Nucleus accumbens (tissue), 56 donors: ENCODE data around the gene GAA.
"Not testable (repeated sequence)": the region's sequence is repeated elsewhere in the genome, so short reads cannot be mapped to it uniquely, and the experiment has no call there.

Source experiments
- DNase-seq, 56 donors: peaks; one replicate each; lab custom pipeline; 2025; lab: John Stamatoyannopoulos, UW

Gene GAA

DNA sequence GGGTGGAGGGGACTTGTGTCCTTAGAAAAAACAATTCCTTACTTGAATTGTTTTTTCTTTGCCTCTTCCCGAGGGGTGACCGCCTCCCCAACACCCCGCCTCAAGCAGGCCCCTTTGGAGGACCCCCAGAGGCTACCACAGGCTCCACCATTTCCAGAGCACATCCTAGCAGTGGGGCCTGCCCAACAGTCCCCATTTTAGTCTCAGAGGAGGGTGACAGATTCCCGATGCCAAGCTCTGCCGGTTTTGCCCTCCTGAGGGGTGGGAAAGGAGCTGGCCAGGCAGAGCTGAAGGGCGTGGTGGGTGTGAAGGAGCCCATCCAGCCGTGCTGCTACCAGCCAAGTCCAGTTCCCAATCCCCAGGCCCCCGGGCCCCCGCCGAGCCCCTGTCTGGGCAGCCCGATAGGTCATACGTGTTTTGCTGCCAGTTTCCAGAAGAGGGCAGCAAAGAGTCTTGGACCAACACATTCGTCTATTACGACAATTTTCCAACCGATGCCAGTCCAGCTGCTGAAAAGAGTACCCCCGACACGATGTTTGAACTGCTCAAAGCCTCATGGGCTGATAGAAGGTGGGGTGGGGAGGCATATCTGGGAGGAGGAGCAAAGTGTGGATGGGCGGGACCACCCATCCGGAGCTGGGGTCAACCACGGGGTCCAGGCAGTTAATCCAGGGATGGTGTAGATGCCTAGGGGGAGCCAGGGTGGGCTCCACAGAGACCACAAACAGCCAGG lies 18.8 kb upstream of the GAA start:
- peak in 33 of 56 donors; percentile 3 to 63 (median 26) for DNase-seq

GRCh38 chr17:80083136-80083661 lies 18.2 kb upstream of the GAA start:
- no peak for DNase-seq

DNA sequence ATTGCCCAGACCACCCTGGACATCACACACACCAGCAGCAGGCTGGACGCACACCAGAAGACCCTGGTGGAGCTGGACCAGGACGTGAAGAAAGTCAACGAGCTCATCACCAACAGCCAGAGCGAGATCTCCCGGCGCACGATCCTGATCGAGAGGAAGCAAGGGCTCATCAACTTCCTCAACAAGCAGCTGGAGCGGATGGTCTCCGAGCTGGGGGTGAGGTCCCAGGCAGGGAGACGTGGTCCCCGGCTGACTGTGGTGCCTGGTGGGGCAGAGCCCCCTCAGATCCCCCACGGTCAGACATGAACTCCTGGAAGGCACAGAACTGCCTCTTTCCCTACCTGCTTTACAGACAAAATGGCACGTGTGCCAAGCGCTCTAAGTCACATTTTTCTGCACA lies 16.6 kb upstream of the GAA start:
- DNase-seq: no peak

DNA sequence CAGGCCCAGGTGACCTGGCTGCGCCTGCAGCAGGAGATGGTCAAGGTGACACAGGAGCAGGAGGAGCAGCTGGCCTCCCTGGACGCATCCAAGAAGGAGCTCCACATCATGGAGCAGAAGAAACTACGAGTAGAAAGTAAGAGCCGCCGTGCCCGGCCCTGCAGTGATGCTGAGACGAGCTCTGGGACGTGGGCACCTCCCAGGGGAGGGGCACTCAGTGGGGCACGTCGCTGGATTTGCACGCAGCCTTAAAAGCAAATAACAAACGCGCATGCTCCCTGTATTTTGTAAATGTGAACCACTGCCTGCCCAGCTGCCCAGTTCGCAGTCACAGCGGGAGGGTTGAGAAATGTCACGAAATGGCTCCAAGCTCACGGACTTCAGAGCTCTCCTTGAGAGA lies 15.3 kb upstream of the GAA start:
- no peak for DNase-seq

GRCh38 chr17:80086616-80087015 lies 14.8 kb upstream of the GAA start:
- no peak for DNase-seq

DNA sequence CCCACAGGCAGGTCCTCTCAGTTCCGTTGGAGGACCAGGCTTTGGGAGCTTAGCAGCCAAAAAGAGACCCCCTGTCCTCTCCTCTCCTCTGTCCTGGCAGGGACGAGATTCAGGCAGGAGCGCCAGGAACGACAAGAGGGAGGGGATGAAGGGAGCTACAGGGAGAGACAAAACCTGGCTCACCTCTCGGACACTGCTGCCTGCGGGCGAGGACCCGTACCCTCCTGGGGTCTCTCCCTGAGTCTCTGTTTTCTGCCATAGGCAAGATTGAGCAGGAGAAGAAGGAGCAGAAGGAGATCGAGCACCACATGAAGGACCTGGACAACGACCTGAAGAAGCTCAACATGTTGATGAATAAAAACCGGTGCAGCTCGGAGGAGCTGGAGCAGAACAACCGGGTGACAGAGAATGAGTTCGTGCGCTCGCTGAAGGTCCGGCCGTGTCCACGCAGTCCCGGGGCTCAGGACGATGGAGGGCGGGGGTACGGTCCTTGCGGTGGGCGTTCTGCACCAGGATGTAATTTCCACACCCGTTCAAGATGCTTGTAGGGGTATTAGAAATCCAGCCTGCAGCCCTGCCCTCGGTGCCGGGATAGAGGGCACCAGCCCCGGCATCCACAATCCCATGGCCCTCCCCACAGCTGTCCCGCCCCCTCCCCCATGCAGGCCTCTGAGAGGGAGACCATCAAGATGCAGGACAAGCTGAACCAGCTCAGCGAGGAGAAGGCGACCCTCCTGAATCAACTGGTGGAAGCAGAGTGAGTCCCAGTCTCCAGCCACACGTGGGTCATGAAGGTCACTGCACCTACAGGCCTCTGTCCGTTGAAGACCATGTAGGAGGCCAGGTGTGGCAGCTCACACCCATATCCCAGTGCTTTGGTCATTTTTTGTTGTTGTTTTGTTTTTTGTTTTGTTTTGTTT lies 13.8 kb upstream of the GAA start:
- no peak for DNase-seq

DNA sequence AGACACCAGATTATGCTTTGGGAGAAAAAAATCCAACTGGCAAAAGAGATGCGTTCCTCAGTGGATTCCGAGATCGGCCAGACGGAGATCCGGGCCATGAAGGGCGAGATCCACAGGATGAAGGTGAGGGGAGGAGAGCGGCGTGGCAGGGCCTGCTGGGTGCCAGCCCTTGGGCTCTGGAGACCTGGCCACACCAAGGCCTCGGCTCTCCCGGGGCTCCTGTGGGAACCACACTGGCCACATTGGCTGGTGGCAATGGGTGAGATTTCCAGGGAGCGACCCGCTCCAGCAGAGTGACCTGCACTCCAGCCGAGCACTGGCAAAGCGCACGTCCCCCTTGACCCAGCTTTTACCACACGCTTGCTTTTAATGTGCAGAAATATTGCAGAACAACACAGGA lies 11.6 kb upstream of the GAA start:
- no peak for DNase-seq

DNA sequence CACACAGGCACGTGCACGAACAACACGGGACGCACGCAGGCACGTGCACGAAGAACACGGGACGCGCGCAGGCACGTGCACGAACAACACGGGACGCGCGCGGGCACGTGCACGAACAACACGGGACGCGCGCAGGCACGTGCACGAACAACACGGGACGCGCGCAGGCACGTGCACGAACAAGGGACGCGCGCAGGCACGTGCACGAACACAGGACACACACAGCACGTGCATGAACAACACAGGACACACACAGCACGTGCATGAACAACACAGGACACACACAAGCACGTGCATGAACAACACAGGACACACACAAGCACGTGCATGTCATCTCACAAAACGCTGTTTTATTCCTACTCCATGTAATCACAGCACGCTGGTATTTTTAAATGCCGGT lies 11.2 kb upstream of the GAA start:
- DNase-seq: not testable (repeated sequence)

DNA sequence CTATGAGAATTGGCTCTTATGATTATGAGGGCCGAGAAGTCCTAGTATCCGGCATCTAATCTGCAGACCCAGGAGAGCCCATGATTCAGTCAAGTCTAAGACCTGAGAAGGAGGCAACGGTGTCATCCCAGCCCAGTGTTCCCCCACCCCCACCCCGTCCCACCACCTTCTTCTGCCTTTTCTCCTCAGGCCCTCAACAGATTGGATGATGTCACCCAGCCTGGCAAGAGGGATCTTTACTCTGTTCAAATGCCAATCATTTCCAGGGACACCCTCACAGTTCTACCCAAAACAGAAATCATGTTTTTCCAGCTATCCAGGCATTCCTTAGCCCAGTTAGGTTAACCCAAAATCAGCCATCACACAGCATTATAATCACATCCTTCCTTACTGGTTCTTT lies 10.0 kb upstream of the GAA start:
- DNase-seq: no peak

DNA sequence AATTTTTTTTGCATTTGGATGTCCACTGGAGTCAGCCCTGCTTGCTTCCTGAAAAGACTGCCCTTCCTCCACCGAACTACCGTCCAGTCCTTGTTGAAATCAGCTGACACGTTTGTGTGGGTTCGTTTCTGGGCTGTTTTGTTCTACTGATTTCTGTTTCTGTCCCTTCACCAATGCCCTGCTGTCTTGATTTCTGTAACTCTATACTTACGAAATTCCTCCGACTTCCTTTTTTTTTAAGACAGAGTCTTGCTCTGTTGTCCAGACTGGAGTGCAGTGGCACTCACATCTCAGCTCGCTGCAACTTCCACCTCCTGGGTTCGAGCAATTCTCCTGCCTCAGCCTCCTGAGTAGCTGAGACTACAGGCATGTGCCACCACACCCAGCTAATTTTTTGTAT lies 8.4 kb upstream of the GAA start:
- DNase-seq: peak in 1 of 56 donors; percentile 20

DNA sequence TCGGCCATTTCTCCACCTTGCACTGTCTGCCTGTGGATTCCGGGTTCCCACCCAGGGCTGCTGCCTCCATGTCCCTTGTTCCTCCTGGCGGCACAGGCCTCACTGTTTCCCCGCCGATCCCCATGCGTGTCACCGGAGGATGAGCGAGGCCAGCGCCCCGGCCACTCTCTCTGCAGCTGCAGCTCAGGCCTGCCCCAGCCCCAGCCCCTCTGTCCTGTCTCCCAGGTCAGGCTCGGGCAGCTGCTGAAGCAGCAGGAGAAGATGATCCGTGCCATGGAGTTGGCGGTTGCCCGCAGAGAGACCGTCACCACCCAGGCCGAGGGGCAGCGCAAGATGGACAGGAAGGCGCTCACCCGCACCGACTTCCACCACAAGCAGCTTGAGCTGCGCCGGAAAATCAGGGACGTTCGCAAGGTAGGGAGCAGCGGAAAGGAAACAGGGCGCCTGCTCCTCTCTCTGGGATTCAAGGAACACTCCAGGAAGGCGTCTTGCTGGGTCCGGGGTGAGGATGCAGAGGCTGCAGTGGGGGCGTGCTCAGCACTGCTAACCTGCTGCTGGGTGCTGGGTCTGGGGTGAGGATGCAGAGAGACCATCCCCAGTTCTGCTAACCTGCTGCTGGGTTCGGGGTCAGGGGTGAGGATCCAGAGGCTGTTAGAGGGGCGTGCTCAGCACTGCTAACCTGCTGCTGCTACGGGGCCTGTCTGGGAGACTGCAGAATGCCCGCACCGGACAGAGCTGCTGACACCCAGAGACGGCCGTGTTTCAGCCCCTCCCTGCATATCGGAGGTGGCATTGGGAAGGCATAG lies 6.1 kb upstream of the GAA start:
- no peak for DNase-seq

DNA sequence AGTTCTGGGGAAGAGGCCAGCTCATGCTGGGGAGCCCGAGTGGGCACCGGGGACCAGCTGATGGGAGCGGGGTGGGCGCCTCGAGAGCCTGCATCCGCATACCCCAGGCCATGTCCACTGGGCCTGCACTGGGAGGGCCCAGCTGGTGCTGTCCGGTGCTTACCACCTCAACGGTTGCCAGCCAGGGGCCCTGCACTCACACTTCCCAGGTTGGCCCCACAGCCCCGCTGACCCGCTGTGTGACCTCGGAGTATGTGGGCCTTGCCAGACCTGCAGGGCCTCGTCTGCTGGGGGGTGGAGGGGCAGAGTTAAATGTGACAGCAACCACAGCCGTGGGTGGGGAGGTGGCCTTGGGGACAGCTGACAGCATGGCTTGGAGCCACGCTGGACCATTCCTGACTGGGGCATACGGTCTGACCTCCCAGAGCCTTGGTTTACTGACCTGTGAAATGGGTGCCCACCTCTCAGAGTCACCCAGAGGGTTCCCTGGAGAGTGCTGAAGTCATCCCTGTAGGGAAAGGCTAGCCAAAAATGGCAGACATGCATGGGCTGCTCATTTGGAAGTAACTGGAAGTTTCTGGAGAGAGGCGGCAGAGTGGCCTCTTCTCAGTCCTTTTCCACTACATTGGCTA lies 5.4 kb upstream of the GAA start:
- DNase-seq: no peak

DNA sequence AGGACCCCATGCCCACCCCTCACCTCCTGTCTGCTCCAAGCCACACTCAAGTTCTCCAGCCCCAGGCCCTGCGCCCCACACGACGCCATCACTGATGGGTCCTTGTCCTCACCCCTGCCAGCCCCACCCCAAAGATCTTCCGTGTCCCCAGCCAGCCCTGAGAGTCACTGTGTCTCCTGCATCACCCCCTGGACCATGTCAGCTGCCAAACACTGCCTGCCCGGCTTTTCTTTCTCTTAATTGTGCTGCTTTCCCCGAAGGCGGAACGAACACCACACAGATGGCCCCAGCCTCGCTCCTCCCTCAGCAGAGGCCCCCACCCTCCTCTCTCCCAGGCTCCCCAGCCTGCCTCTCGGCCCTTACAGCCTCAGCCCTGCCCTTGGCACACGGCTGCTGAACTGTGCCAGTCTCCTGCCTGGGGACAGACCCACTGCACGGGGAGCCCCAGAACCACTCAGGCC lies 4.8 kb upstream of the GAA start:
- DNase-seq: no peak

DNA sequence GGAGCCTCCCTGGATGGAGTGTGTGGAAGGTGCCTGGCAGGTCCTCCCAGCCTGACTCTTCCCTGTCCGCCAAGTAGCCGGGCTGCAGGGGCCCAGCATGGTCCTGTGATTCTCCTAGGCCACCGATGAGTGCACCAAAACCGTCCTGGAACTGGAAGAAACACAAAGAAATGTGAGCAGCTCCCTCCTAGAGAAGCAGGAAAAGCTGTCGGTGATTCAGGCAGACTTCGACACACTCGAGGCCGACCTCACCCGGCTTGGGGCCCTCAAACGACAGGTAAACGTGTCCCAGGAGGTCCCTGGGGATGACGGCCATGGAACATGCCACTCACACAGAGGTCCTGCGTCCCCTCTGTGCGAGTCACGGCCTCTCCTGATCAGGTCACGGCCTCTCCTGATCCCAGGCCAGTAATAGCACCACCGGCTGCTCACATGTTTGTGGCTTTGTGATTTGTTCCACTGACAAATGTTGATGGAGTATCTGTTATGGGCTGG lies 4.2 kb upstream of the GAA start:
- no peak for DNase-seq

DNA sequence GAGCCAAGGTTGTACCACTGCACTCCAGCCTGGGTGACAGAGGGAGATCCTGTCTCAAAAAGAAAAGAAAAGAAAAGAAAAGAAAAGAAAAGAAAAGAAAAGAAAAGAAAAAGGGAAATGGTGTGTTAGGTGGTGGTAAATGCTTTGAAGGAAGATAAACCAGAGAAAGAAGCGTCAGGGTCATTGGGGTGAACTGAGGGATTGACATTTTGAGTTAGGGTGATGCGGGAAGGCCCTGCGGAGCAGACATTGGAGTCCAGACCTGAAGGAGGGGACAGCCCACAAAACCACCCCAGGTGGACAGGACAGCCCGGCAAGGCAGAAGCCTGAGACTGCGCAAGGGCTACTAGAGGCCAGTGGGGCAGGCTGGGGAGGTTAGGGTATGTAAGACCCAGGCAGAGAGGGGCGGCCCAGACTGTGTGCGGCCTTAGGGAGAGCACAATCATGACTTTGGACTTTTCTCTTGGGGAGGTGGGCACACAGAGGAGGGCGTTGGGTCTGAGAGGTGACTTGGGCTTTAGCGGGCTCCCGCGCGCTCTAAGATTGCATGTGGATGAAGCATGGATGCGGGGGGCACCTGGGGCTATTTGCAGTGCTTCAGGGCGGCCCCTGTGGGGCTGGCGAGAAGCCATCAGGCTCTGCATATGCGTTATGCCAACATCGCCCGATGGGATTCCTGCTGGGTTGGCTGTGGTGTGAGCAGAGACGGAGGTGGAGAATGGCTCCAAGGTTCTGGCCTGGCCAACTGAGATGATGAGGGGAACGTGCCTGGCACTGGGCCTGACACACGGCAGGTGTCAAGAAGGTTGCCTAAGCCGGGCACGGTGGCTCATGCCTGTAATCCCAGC lies 3.3 kb upstream of the GAA start:
- DNase-seq: no peak

- DNase-seq: no peak
Observed at GRCh38 chr17:80099291-80100034, 1.9 kb upstream of the GAA start.

DNA sequence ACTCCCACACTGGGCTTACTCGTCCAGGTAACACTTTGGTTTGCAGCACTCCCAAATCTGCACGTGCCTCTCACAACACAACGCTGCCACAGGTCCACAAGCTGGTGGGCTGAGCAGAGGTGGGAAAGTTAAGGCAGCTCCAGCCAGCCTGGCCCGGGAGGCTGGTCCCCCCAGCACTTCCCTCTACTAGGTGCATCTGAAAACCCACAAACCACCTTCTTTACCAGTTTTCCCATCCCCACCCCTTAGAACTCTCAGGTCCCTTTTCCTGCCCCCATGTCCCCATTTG lies 1.4 kb upstream of the GAA start:
- no peak for DNase-seq

DNA sequence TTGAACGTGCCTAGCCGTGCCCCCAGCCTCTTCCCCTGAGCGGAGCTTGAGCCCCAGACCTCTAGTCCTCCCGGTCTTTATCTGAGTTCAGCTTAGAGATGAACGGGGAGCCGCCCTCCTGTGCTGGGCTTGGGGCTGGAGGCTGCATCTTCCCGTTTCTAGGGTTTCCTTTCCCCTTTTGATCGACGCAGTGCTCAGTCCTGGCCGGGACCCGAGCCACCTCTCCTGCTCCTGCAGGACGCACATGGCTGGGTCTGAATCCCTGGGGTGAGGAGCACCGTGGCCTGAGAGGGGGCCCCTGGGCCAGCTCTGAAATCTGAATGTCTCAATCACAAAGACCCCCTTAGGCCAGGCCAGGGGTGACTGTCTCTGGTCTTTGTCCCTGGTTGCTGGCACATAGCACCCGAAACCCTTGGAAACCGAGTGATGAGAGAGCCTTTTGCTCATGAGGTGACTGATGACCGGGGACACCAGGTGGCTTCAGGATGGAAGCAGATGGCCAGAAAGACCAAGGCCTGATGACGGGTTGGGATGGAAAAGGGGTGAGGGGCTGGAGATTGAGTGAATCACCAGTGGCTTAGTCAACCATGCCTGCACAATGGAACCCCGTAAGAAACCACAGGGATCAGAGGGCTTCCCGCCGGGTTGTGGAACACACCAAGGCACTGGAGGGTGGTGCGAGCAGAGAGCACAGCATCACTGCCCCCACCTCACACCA lies 724 bp downstream of the GAA start:
- peak in 11 of 56 donors; percentile 14 to 64 (median 37) for DNase-seq
